ENCODE results near the gene CNTN1. TPM values are rescaled to one million over a fixed set of nuclear protein-coding genes. Genes with fewer than 3 reads are reported as not detected.

CNTN1 gene
- total RNA-seq, 3 donors from 2014 or later (not counting 1 experiment from before 2014, with no cell fraction given) = not detected

DNA sequence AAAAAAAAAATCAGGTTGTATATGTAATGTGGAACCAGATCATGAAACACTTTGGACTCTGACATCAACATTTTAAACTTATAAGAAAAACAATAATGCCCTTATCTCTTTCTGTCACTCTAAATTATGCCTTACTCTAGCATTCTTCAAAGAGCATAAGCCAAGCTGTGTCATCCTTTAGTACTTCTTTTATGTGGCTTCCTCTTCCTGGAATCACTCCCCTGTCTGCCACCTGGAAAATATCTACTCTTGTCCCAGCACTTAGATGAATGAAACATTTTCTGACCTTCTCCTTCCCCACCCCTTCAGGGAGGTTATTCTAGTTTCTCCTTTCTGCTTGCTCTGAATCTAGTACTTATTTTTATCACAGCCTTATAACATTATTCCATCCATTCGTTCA, 101.2 kb downstream of the CNTN1 start:
- Histone ChIP-seq H3K4me1 (ENCODE audit: control insufficient read depth, insufficient read depth, low read length) (no peaks in the 10 kb centered on the region), H3K9me3 (ENCODE audit: control insufficient read depth, insufficient read depth, low read length) (no peaks in the 10 kb centered on the region), H3K27ac (ENCODE audit: low read length) (no peak overlapping the region), H3K4me3 (ENCODE audit: low read length) (no peak overlapping the region), H3K36me3 (ENCODE audit: control insufficient read depth, insufficient read depth, low read length) (no peaks in the 10 kb centered on the region), H3K27me3 (ENCODE audit: control insufficient read depth, insufficient read depth, low read length) (no peaks in the 10 kb centered on the region)
- no peak overlapping the region for H3K27ac Mint-ChIP-seq
- no peaks in the 10 kb centered on the region for H3K27me3 Mint-ChIP-seq (ENCODE audit: low read depth in 2 of 2)
- H3K4me3 Mint-ChIP-seq = no peak overlapping the region
- intact Hi-C loops (cut with micrococcal nuclease) = no loop called here
- no peak for DNase-seq
- H3K9me3 Mint-ChIP-seq = peaks cover 5 to 13% of the 10 kb centered on the region in 2 donors
- TF ChIP-seq, protein P1, sequence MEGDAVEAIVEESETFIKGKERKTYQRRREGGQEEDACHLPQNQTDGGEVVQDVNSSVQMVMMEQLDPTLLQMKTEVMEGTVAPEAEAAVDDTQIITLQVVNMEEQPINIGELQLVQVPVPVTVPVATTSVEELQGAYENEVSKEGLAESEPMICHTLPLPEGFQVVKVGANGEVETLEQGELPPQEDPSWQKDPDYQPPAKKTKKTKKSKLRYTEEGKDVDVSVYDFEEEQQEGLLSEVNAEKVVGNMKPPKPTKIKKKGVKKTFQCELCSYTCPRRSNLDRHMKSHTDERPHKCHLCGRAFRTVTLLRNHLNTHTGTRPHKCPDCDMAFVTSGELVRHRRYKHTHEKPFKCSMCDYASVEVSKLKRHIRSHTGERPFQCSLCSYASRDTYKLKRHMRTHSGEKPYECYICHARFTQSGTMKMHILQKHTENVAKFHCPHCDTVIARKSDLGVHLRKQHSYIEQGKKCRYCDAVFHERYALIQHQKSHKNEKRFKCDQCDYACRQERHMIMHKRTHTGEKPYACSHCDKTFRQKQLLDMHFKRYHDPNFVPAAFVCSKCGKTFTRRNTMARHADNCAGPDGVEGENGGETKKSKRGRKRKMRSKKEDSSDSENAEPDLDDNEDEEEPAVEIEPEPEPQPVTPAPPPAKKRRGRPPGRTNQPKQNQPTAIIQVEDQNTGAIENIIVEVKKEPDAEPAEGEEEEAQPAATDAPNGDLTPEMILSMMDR (IDR thresholded peaks at IDR 0.05) = no peak
- H3K4me1 Mint-ChIP-seq = no peaks in the 10 kb centered on the region
- no peaks in the 10 kb centered on the region for H3K36me3 Mint-ChIP-seq
- no peak for ATAC-seq
- no CpG with 5 or more reads among the region's 1 CpG for WGBS (ENCODE audit: insufficient coverage)

DNA sequence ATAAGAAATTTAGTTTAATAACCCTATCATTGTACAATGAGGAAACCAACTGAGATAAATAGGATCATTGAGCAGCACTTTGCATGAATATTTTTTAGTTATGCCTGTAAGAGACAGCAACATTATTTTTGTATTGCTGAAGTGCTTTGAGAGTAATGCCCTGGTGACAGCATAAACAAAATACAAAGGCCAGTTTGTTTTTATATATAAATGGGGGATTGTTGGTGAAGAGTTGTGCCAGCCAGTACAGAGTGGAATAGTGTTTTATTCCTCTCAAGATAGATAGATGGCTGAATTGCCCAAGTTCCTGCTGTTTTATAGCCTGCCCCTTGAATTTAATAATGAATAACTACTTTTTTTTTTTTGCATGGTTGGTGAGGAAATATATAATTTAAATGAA, 101.8 kb downstream of the CNTN1 start:
- no peaks in the 10 kb centered on the region for H3K36me3 ChIP-seq (ENCODE audit: control insufficient read depth, insufficient read depth, low read length)
- H3K27me3 ChIP-seq (ENCODE audit: control insufficient read depth, insufficient read depth, low read length) = no peaks in the 10 kb centered on the region
- no peak overlapping the region for H3K27ac ChIP-seq (ENCODE audit: low read length)
- no peak for ATAC-seq
- Mint-ChIP-seq H3K36me3 (no peaks in the 10 kb centered on the region), H3K27me3 (ENCODE audit: low read depth in 2 of 2) (no peaks in the 10 kb centered on the region), H3K9me3 (peaks cover 5 to 13% of the 10 kb centered on the region in 2 donors), H3K4me3 (no peak overlapping the region), H3K4me1 (no peaks in the 10 kb centered on the region), H3K27ac (no peak overlapping the region)
- intact Hi-C loops (cut with micrococcal nuclease) = no loop called here
- TF ChIP-seq, protein P1 (IDR thresholded peaks at IDR 0.05) = no peak
- H3K4me3 ChIP-seq (ENCODE audit: low read length) = no peak overlapping the region
- H3K4me1 ChIP-seq (ENCODE audit: control insufficient read depth, insufficient read depth, low read length) = no peaks in the 10 kb centered on the region
- DNase-seq = no peak
- no peaks in the 10 kb centered on the region for H3K9me3 ChIP-seq (ENCODE audit: control insufficient read depth, insufficient read depth, low read length)

DNA sequence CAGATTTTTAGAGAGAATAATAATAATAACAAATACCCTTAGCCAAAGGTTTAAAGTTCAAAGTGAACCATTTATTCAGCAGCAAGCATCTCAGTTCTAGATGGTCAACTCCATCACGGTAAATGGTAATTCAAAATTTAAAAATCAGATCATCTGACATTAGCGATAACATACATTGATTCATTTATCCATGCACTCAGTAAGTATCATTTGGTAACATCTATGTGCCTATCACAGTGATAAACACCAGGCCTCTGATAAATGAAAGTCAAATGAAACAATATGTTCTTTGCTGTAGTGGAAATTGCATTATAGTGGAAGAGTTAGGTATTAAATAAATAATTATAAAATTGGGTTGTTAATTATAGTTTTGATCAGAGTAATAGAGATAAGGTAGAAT, 108.8 kb downstream of the CNTN1 start:
- 90% methylated on average over 2 of the region's 2 CpGs for WGBS (ENCODE audit: insufficient coverage)
- no peak for ATAC-seq

DNA sequence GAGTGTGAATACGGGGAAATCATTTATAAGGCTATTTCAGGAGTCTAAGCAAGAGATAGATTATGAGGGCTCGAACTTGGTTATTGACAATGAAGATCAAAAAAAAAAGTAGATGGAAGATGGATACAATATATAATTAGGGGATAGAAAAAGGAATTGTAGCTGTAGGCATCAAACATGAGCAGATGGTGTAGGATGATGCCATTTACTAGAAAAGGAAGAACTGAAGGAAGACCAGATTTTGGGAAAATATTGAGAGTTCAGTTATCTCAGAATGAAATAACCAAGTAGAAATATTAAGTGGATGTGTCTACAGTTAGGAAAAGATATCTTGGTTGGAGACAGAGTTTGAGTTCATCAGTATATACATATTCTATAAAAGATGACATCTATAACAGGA, 109.6 kb downstream of the CNTN1 start:
- no peak overlapping the region for H3K4me3 Mint-ChIP-seq
- Histone ChIP-seq H3K27ac (ENCODE audit: low read length) (no peak overlapping the region), H3K4me1 (ENCODE audit: control insufficient read depth, insufficient read depth, low read length) (no peaks in the 10 kb centered on the region), H3K27me3 (ENCODE audit: control insufficient read depth, insufficient read depth, low read length) (no peaks in the 10 kb centered on the region), H3K36me3 (ENCODE audit: control insufficient read depth, insufficient read depth, low read length) (no peaks in the 10 kb centered on the region), H3K4me3 (ENCODE audit: low read length) (no peak overlapping the region), H3K9me3 (ENCODE audit: control insufficient read depth, insufficient read depth, low read length) (no peaks in the 10 kb centered on the region)
- 84% methylated on average over 2 of the region's 2 CpGs for WGBS (ENCODE audit: insufficient coverage)
- H3K27ac Mint-ChIP-seq = no peak overlapping the region
- peaks cover 19 to 23% of the 10 kb centered on the region in 2 donors for H3K9me3 Mint-ChIP-seq
- no peaks in the 10 kb centered on the region for H3K36me3 Mint-ChIP-seq
- TF ChIP-seq, protein P1 (IDR thresholded peaks at IDR 0.05) = no peak
- ATAC-seq (no peak), DNase-seq (no peak)
- no peaks in the 10 kb centered on the region for H3K4me1 Mint-ChIP-seq
- no peaks in the 10 kb centered on the region for H3K27me3 Mint-ChIP-seq (ENCODE audit: low read depth in 2 of 2)
- intact Hi-C loops (cut with micrococcal nuclease) = no loop called here

More for the DNA sequence above, 108.8 kb downstream of the CNTN1 start:
- H3K36me3 Mint-ChIP-seq = no peaks in the 10 kb centered on the region
- Histone ChIP-seq H3K27ac (ENCODE audit: low read length) (no peak overlapping the region), H3K9me3 (ENCODE audit: control insufficient read depth, insufficient read depth, low read length) (no peaks in the 10 kb centered on the region), H3K4me1 (ENCODE audit: control insufficient read depth, insufficient read depth, low read length) (no peaks in the 10 kb centered on the region), H3K27me3 (ENCODE audit: control insufficient read depth, insufficient read depth, low read length) (no peaks in the 10 kb centered on the region), H3K36me3 (ENCODE audit: control insufficient read depth, insufficient read depth, low read length) (no peaks in the 10 kb centered on the region), H3K4me3 (ENCODE audit: low read length) (no peak overlapping the region)
- no peak for DNase-seq
- TF ChIP-seq, protein P1 (IDR thresholded peaks at IDR 0.05) = no peak
- peaks cover 20 to 22% of the 10 kb centered on the region in 2 donors for H3K9me3 Mint-ChIP-seq
- no peak overlapping the region for H3K27ac Mint-ChIP-seq
- no peaks in the 10 kb centered on the region for H3K4me1 Mint-ChIP-seq
- intact Hi-C loops (cut with micrococcal nuclease) = no loop called here
- no peak overlapping the region for H3K4me3 Mint-ChIP-seq
- H3K27me3 Mint-ChIP-seq (ENCODE audit: low read depth in 2 of 2) = no peaks in the 10 kb centered on the region
